MCF 10A (cell line): ENCODE measurements around the gene LTBP4. TPM values are rescaled to one million over a fixed set of nuclear protein-coding genes. Genes with fewer than 3 reads are reported as not detected.
A peak's percentile ranks its signal among the peaks of the same experiment; 100 is the strongest.

Source experiments
- BruUV-seq: library from RNA; stranded (reverse); fragments of 400-500 nt; replicated peaks from 2 replicates; lab custom pipeline; 2021; lab: Mats Ljungman, UMichigan
- CTCF ChIA-PET: fragments of 300-600 bp; sonication (Branson Sonifier 250); formaldehyde crosslinking; extraction: SDS; loops from one replicate; lab custom pipeline; 2021; ENCODE audit warnings: antibody characterized with exemption, inconsistent platforms; lab: Yijun Ruan, JAX
- POLR2A ChIA-PET: fragments of 300-600, 350-650 bp; sonication (Branson Sonifier 250); formaldehyde crosslinking; extraction: SDS; loops from one replicate; lab custom pipeline; 2020; ENCODE audit warnings: antibody characterized with exemption, inconsistent platforms; lab: Yijun Ruan, JAX
- DNase-seq: peaks from one replicate; pipeline ENCODE4 v3.0.0-alpha.2; 2018; ENCODE audit not compliant: unreplicated experiment
- H3K27ac Mint-ChIP-seq: one replicate; pipeline ENCODE4 v1.8.0; 2022; ENCODE audit warnings: mild to moderate bottlenecking, low read depth, mixed read lengths; ENCODE audit not compliant: unreplicated experiment
- H3K27me3 Mint-ChIP-seq: one replicate; pipeline ENCODE4 v1.8.0; 2022; ENCODE audit warnings: mixed read lengths; ENCODE audit not compliant: insufficient read depth, unreplicated experiment
- H3K36me3 Mint-ChIP-seq: one replicate; pipeline ENCODE4 v1.8.0; 2022; ENCODE audit warnings: mild to moderate bottlenecking, moderate library complexity, mixed read lengths; ENCODE audit not compliant: insufficient read depth, unreplicated experiment
- H3K4me1 Mint-ChIP-seq: one replicate; pipeline ENCODE4 v1.8.0; 2022; ENCODE audit warnings: mixed read lengths; ENCODE audit not compliant: insufficient read depth, unreplicated experiment
- H3K4me3 Mint-ChIP-seq: one replicate; pipeline ENCODE4 v1.8.0; 2022; ENCODE audit warnings: mild to moderate bottlenecking, moderate library complexity, mixed read lengths; ENCODE audit not compliant: unreplicated experiment
- H3K9me3 Mint-ChIP-seq: one replicate; pipeline ENCODE4 v1.8.0; 2022; ENCODE audit warnings: mixed read lengths; ENCODE audit not compliant: unreplicated experiment
- intact Hi-C: fragments of 100-400 bp; cut with micrococcal nuclease; formaldehyde crosslinking; loops from 2 replicates; pipeline ENCODE4 v1.14.1; 2022
- total RNA-seq: library from RNA; stranded (reverse); gene quantifications from 2 replicates; pipeline ENCODE4 v1.2.3, GENCODE V29; 2022
- TF ChIP-seq, protein P1 (sequence below): fragments of 200-600 bp; IDR thresholded peaks from one replicate; pipeline ENCODE4 v1.8.0; 2022; ENCODE audit warnings: antibody characterized with exemption, mild to moderate bottlenecking; ENCODE audit not compliant: unreplicated experiment

The LTBP4 gene
- total RNA-seq, 1 experiment from 2014 or later = 76.4 TPM

GRCh38 chr19:40605216-40605971 is 4.2 kb downstream of the LTBP4 start:
- H3K9me3 Mint-ChIP-seq = no peaks in the 10 kb centered on the region
- intact Hi-C loops = loop anchor here (1.0 kb wide), 1 partner anchor 29 kb away; no protein-coding TSS in a partner anchor

GRCh38 chr19:40607311-40608239 is 6.4 kb downstream of the LTBP4 start:
- no TSS peak for BruUV-seq
- peak overlapping the region; percentile 79 for H3K4me3 Mint-ChIP-seq
- DNase-seq = peak; percentile 69
- peaks cover 53% of the 10 kb centered on the region for H3K4me1 Mint-ChIP-seq
- peak overlapping the region; percentile 9 for H3K27ac Mint-ChIP-seq
- TF ChIP-seq, protein P1, sequence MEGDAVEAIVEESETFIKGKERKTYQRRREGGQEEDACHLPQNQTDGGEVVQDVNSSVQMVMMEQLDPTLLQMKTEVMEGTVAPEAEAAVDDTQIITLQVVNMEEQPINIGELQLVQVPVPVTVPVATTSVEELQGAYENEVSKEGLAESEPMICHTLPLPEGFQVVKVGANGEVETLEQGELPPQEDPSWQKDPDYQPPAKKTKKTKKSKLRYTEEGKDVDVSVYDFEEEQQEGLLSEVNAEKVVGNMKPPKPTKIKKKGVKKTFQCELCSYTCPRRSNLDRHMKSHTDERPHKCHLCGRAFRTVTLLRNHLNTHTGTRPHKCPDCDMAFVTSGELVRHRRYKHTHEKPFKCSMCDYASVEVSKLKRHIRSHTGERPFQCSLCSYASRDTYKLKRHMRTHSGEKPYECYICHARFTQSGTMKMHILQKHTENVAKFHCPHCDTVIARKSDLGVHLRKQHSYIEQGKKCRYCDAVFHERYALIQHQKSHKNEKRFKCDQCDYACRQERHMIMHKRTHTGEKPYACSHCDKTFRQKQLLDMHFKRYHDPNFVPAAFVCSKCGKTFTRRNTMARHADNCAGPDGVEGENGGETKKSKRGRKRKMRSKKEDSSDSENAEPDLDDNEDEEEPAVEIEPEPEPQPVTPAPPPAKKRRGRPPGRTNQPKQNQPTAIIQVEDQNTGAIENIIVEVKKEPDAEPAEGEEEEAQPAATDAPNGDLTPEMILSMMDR = no peak
- no peaks in the 10 kb centered on the region for H3K9me3 Mint-ChIP-seq
- POLR2A ChIA-PET = interaction anchor here (0.6 to 6.5 kb wide), 6 partner anchors 9 to 274 kb away, joined by 3 to 94 read pairs (median 4); partner anchors contain the start of genes BLVRB, COQ8B, ITPKC and SPTBN4
- no peaks in the 10 kb centered on the region for H3K27me3 Mint-ChIP-seq
- intact Hi-C loops = no loop called here
- peaks cover 11% of the 10 kb centered on the region for H3K36me3 Mint-ChIP-seq
- CTCF ChIA-PET = interaction anchor here (0.5 to 2.4 kb wide), 4 partner anchors 9 to 143 kb away, joined by 3 to 6 read pairs (median 4); no protein-coding TSS in a partner anchor

More at GRCh38 chr19:40605216-40605971, 4.2 kb downstream of the LTBP4 start:
- peak; percentile 94 for DNase-seq
- TF ChIP-seq, protein P1 = peak; percentile 21
- Mint-ChIP-seq H3K27me3 (no peaks in the 10 kb centered on the region), H3K4me1 (peaks cover 54% of the 10 kb centered on the region), H3K27ac (peak overlapping the region; percentile 89), H3K36me3 (peaks cover 11% of the 10 kb centered on the region), H3K4me3 (peak overlapping the region; percentile 79)
- BruUV-seq = no TSS peak
- ChIA-PET CTCF (interaction anchor here (0.5 to 4.0 kb wide), 11 partner anchors 29 to 1822 kb away, joined by 3 to 40 read pairs (median 4); partner anchors contain the start of gene SPTBN4), POLR2A (interaction anchor here (0.5 to 6.5 kb wide), 25 partner anchors 10 to 658 kb away, joined by 3 to 94 read pairs (median 5); partner anchors contain the start of genes ACTMAP, BLVRB, COQ8B and EGLN2)

- H3K9me3 Mint-ChIP-seq = no peaks in the 10 kb centered on the region
- ChIA-PET POLR2A (interaction anchor here (0.8 to 1.4 kb wide), 2 partner anchors 8 to 37 kb away, joined by 3 to 5 read pairs; no protein-coding TSS in a partner anchor), CTCF (interaction anchor here (1.6 to 2.4 kb wide), 2 partner anchors 27 to 144 kb away, joined by 5 to 6 read pairs; no protein-coding TSS in a partner anchor)
- H3K27me3 Mint-ChIP-seq = no peaks in the 10 kb centered on the region
- peaks cover 47% of the 10 kb centered on the region for H3K4me1 Mint-ChIP-seq
- intact Hi-C loops = no loop called here
- peak overlapping the region; percentile 79 for H3K4me3 Mint-ChIP-seq
- DNase-seq = no peak
- TF ChIP-seq, protein P1 = no peak
- no peak overlapping the region for H3K27ac Mint-ChIP-seq
- BruUV-seq = no TSS peak
- H3K36me3 Mint-ChIP-seq = peaks cover 11% of the 10 kb centered on the region
Observed at GRCh38 chr19:40608240-40608621, 7.1 kb downstream of the LTBP4 start.
